Keratinocyte (primary cell): ENCODE results near the gene MED31.

Experiments used
- CTCF ChIP-seq, 3 experiments: IDR thresholded peaks in 1 of 3; conservative IDR thresholded peaks in 1 of 3; optimal IDR thresholded peaks in 1 of 3; 2 replicates in 2 of 3; 3 replicates in 1 of 3; pipeline versions ENCODE3 to v1.5.1; 2011; ENCODE audit warnings: low read length in 3 of 3, mild to moderate bottlenecking in 3 of 3, moderate library complexity in 2 of 3, control low read depth in 1 of 3, inconsistent platforms in 1 of 3; ENCODE audit not compliant: insufficient read depth in 2 of 3; ENCODE audit errors: extremely low read depth in 1 of 3
- EZH2 ChIP-seq: IDR thresholded peaks from one replicate; pipeline ENCODE4 v1.6.1; 2012; ENCODE audit warnings: inconsistent platforms, mild to moderate bottlenecking, low read length, moderate library complexity

DNA sequence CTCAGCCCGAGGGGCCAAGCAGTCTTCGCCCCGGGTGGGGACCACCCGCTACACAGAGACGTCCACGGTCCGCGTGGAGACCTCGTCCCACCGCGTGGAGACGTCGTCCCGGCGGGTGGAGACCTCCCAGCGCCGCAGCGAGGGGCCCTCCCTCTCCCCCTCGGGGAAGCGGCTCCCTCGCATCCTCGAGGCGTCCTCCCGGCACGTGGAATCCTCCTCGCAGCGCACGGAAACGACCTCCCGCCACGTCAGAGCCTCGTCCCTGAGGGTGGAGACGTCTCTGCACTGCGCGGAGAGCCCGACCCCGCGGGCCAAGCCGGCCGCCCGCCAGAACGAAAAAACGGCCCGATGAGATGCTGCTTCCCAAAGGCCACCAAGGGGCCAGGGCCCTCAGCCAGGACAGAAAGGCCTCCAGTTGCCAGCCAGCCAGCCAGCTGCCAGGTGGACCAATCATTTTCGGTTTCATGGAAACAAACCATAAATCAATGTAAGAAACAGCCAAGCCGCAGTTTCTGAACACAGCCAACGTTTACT, 581 bp upstream of the MED31 start:
- TF ChIP-seq CTCF (optimal IDR thresholded peaks at IDR 0.05 in 1 of 3, IDR thresholded peaks at IDR 0.05 in 1 of 3, conservative IDR thresholded peaks at IDR 0.05 in 1 of 3; ENCODE audit: extremely low read depth in 1 of 3, insufficient read depth in 2 of 3, low read length in 3 of 3) (no peak), EZH2 (no peak)
